Measurements from ENCODE around the gene DAB2.
A peak's percentile ranks its signal among the peaks of the same experiment; 100 is the strongest.

Gene DAB2

DNA sequence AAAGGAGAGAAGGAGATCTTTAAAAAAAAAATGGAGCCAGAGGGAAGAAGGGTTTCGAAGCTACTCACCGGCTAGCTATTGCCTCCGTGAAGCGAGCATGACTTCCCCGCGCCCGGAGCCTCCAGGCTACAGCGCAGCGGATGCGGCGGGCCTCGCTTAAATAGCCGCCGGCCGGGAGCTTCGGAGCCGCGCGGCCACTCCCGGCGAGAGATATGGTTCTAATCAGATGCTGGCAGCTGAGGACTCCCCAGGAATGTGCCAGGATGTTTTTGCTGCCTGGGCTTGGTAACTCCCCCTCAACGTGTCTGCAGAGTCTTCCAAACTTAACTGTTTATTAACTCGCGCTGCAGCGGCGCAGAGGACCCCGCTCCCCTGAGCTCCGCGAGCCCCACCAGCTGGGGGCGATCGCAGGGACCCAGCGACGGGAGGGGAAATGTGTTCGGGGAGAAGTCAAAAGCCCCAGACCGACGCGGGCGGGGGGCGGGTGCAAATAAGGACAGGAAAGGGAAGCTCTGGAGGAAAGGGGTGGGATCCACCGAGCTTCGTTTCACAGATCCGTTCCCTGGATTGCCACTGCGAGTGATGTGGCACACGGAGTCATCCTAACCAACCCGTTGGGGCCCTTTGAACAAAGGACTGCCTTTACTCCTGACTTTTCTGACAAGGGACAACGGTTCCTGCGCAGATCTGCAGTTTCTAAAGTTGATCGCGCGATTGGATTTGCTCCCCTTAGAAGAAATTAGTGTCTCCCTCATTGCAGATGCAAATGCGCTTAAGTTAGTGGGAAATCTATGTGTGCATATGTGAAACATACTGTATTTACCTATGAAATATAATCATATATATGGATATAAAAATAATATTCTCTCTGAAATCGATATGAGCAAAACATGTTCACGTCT is at the start of gene DAB2:
DAB2 (minus strand) TSS at position 245 of the 902 bp plus-strand sequence. CDS start 30,660 bp downstream, outside the sequence.
- DNase-seq = peak; percentile 26

DNA sequence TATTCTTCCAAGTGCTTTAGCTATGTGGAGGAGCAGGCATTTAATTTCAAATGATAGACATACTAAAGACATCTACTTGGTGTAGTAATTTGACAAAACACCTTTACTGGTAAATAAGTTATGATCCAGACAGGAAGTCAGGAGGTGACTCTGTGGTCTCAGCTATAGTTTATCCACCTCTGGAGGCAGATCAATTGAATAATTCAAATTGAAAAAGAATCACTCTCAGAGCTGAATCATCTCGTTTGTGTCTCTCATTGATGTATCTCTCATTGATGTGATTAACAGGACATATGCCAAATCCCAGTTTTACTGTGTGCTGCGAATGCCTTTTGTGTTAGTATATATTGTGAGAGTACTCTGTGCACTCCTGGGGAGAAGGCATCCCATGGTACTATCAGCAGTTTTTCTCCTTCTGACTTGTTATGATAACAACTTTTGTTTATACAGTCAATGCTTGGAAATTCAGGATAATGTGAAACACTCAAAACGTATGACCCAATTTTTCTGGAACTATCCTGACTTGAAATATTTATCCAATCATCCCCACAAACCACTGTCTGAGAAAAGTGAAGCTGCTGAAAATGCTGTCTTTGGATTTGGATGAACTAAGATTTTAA is 48.5 kb upstream of the DAB2 start:
- DNase-seq = no peak

DNA sequence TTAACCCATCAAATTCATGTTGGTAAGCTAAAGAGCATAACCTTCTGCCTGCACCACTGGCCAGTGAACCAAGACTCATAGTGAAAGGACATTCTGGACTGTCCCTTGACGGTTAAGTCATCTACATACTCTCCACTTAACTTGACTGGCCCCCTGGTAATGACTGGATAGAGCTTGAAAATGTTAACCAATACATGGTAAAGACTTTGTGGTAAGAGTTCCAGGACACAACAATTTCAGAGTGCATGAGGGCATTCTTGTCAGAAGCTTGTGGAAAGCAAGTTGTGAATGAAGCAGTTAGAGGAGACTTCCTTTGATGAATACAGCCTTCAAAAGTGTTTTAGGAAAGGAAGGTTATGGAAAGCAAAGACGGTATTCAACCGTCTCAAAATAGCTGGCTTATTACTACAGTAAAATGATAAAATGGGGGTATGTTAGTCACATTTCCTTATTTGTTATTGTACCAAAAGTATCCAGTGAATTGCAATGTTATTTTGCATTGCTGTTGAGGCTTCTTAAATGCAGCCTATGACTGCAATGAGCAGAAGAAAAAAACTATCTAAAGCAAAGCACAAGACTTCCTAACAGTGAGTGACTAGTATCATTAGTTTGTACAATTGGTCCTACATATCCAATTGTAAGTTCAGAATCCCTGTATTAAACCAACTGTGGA is 47.2 kb upstream of the DAB2 start:
- no peak for DNase-seq

DNA sequence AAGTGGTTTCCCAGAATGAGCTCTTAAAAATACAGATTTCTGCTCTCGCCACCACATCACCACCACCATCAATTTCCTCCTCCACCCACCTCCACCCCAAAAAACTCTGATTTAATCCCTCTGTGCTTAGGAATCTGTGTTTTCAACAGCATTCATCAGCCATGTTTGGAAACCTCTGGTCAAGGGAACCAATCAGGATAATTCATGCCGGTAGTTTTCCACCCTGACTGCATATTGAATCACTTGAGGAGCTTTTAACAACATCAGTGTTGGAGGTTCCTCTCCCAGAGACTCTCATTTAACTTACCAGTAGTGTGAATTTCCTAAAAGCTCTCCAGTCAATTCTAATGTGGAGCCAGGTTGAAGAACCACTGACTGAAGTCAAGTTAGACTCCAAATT is 46.0 kb upstream of the DAB2 start:
- DNase-seq = no peak

DNA sequence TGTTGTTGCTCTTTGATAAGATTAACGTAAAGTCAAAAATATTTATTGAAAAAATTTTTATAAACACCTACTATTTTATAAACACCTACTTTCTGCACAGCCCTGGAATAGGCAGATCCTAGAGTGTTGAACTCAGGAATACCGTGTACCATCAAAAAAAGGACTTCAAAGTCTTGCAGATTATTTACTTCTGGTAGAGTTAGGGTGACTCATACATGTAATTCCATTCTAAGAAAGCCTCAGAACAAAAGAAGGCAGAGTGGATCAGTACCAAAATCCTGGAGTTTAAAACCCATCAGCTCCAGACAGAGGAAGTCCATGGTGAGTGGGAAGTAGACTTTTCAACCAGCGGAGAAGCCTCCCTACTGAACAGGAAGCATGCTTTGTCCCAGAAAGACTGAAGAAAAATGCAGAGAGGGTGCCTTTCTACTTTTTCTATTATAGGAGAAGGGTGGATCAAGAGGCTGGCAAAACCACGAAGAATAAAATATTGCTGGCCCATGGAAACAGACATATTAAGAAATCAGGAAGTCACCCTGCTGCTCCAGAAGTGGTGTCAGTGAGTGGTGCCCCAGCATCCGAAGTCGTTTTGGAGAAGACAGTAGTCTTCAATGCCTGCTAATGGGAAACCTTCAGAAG is 45.1 kb upstream of the DAB2 start:
- no peak for DNase-seq

DNA sequence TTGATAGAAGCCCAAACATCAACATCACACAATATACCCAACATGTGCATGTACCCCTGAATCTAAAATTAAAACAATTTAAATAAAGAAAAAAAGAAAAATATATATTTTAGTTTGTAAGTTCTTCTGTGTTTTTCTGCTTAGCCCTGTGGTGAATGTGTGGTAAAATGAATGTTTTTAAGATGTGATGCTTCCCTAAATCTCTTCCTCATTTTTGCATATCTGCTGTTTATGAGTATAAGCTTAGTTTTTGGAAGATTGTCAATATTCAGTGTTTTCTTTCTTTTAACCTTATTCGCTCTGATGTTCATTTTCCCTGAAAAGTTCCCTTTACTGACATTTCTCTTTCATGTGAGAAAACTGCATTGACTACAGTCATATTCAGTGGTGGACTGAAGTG is 44.4 kb upstream of the DAB2 start:
- no peak for DNase-seq

DNA sequence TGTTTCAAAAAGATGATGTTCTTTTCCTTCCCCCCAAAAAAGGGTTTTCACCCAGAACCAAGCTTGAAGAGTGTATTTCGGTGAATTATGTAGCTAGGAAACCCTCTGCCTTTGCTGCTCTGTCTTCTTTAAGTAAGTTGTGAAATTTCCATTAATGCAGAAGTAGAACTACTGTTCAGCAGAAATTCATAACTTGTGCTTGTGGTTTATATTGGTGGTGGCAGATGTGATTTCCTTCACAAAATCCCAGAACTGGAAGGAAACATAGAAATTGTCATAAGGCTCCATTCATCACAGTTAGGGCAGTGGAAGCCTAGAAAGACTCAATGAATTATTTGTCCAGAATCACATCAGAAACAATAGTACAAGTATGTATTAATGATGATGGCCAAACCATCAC is 42.1 kb upstream of the DAB2 start:
- no peak for DNase-seq

DNA sequence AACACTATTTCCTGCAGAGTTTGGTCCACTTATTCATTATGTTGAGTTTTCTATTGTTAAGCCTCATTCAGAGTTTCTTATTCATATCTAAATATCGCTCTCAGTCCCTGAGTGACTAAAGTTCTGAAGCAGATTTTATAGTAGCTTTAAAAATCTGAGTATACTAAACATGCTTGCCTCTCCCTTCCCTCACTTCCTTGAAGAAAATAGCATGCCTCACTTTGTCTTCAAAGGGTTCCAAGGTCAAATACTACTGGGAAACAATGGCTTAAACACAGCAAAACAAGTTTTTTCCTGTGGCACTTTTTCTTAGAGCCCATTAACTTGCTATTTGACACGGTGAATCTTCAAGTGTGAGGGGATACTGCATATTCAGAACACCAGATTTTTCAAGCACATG is 41.1 kb upstream of the DAB2 start:
- DNase-seq = no peak

DNA sequence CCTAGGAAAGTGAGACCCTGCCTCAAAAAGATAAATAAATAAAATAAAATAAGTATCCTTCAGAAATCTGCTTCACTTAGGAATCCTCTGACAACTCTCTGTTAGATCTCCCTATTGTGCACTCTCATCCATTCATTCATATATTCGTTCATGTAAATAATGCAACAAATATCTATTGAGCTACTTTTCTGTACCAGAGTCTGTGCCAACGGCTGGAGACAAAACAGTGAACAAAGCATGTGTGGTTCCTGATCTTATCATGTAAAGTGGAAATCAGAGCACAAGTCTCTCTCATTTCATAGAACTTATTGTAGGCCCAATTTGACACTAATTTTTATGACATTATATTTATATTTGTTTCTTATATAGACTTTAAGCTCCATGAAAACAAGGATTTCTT is 40.3 kb upstream of the DAB2 start:
- no peak for DNase-seq

DNA sequence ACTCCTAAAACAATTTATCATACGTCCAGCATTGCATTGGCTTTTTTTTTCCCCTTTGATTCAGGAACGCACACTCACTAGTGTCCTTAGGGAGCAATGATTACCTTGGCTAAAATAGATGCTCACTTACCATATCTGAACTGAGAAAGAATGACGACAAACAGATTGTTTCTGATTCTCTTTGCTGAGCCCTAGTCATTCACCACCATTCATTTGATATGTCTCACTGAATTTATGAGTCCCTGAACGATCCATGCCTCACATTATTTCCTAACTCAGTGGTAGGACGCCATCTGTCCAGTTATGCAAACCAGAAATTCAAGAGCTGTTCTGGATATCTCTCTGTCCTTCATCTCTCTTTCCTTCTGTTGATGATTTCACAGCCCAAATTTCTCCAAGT is 39.3 kb upstream of the DAB2 start:
- no peak for DNase-seq

DNA sequence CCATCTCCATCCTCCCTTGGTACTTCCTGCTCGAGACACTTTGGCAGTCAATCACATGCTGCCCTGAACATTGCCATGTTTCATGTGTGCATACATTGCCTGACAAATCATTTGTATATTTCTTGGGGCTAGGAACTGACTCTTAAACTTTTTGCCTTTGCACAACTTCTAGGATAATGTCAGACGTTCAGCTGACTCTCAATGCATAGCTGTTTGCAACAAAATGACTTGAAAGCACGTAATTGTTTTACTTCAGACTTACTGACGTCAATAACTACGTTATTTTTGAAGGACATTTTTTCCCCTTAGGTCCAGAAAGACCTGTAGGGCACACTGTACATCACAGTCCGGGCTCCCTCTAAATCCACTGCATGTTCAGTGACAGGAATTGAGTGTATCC is 37.4 kb upstream of the DAB2 start:
- DNase-seq = no peak

DNA sequence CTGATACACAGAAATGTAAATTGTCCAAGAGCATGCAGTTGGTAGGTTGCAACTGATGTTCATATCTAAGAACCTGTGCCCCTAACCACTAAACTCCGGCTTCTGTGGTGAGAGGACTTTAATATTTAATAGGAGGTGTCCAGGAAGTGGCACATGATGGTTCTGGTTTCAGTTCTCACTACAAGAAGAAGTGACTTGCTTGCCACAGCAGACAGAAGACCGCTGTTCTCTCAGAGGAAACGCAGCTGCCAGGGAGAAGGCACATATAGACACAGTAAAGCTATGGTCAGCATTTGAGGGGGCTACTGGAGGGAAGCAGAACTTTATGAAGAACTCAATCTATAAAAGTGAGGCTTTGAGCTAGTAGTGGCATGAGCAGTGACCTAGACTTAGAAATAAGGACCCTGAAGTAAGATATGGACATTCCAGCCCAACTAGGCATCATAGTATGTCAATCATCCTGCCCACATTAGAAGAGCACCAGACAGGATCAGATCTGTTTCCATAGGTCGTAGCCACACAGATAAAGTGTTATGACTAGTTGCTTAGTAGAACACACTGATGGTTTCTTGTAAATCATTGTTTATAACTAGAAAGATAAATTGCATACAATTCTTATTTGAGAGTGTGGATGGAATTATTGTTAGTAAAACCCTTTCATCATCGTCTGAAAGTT is 36.4 kb upstream of the DAB2 start:
- DNase-seq = no peak

DNA sequence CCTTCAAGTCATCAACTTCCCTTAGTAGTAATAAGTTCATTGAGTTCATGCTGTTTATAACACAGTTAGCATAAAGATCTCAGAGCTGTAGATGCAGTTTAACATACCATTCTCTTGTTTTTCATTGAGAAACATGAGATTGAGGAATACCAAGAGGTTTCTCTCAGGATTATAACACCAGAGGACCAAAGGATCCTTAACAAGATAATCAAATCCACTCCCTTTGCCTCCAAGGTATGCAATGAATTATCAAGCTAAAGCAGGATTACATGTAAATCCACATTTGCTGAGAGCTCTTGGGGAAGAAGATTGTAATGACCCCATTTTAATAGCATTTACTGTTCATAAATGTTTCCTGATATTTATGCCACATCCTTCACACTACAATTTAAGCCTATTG is 35.1 kb upstream of the DAB2 start:
- DNase-seq = no peak

DNA sequence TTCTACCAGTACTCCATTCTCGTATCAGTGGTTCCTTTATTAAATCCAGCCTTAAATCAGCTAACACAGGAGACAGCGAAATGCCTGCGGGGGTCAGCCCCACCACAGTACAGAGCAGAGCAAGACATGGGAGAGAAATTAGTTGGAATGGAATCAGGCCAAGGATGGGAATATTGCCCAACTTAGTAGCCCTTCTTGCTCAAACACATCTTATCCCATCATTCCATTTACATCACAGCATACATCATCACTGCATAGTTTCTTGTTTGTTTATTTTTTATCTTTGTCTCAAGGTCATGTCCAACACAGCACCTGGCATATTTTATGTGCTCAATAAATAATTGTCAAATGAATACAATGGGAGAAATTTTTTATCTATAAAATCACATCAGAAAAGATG is 34.3 kb upstream of the DAB2 start:
- no peak for DNase-seq

DNA sequence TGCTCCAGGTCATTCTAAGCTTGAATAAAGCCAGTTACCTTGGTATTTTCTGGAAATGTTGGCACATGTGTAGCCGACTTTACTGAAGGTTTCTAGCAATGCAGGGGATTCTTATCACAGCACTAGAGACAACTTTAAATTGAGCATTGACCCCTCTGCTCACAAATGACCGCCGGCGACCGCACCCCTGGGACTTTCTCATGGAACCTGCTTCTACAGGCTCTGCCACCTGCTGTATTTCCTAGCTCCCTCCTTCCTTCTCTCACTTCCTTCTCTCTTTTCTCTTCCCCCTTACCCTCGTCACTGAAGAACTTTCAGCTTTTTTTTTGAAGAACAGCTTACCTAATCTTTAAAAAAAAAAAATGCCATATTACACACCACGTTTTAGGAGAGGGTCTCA is 30.9 kb upstream of the DAB2 start:
- DNase-seq = no peak

DNA sequence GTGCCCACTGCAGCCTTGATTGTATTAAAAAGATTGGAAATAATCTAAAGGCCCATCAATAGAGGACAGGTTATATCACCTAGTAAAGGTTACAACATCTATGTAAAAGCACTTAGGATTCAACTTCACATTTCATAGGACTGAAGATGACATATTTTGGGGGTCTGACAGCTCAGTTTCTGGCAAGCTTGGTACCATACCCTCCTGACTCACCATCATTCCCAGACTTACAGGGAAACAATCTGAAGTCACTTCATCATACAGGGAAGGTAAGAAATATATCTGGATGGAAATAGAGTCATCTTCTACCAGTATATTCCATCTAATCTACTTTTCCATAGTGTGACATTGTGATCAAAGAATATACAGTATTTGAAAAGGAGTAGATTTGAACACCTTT is 28.8 kb upstream of the DAB2 start:
- no peak for DNase-seq

DNA sequence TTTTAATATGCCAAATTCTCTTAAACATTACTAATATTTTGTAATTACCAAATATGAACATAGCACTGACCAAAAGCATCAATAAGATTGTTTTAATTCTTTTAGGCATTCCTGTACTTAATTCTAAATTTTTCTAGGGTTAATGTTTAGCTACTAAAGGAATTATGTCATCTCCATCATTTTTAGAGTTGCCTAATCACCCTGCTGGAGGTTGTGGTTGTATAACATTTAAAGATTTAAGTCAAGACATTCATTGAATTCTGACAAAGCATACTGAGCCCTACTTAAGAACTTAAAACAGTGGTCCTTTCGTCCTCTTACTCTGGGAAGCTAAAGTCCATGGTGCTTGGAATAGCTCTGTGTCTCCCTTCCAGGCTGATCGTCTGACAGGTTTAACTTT is 28.1 kb upstream of the DAB2 start:
- no peak for DNase-seq

DNA sequence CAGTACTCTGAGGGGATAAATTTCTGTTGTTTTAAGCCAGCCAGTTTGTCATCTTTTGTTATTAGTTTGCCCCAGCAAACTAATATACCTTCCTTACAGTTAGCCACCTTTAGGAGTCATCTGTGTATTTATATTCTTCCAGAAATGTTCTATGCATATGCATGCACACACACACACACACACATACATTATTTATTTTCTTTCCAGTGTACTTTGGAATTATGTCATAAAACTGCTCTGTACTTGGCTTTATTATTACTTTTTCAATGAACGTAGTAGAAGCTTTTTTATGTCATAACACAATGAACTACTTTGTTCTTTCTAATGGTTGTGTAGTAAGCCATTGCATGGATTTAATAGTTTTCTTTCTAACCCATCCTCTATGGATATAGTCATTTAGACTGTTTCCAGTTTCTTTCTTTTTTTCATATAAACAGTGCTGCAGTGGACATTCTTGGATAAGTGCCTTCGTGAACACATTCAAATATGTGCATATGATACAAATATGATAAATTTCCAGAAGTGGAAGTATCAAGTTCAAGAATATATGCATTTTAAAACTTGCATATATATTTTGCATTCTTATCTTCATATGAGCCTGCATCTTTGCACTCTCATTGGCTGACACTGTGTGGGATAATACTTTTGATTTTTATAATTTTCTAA is 26.6 kb upstream of the DAB2 start:
- DNase-seq = no peak

DNA sequence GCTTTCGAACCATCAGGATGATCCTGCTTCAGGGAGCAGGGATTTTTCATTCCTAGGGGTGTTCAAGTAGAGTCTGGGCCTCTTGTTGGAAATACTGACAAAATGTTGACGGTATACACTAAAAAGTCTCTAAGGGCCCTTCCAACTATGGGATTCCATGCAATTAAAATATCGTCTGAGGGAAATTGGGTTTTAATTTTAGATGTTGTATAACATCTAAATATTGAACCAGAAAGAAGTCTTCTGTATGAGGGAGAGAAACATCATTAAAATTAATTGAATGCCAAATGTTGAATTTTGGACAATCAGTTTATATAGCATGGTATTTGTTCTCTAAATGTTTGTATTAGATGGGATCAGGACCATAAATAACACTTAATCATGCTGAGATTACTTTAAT is 25.7 kb upstream of the DAB2 start:
- DNase-seq = no peak

DNA sequence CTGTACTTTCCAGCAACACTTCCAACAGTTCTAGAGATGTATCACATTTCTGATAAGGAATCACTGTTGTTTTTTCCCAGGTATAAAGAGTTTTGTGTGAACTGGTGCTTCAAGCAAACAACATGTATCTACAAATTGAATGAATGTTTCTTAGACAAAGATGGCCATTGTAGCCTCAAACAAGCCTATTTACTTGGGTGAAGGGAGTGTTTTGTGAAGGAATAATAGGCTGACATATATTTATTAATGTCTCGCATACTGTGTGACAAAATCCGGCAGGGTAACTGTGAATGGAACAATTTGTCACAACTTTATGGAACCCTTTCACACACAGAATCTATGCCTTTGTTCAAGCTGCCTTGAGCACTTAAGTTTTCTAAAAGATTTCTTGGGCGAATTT is 24.8 kb upstream of the DAB2 start:
- DNase-seq = no peak

DNA sequence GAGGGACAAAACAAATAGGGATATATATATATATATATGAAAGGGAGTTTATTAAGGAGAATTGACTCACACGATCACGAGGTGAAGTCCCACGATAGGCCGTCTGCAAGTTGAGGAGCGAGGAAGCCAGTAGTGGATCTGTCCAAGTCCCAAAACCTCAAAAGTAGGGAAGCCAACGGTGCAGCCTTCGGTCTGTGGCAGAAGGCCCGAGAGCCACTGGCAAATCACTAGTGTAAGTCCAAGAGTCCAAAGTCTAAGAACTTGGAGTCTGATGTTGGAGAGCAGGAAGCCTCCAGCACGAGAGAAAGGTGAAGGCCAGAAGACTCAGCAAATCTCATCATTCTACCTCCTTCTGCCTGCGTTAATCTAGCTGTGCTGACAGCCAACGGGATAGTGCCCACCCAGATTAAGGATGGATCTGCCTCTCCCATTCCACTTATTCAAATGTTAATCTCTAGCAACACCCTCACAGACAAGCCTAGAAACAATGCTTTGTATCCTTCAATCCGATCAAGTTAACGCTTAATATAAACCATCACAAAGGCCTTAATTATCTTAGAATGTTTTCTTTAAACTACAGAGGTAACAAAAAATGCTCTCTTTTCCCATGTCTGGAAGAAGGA is 23.8 kb upstream of the DAB2 start:
- DNase-seq = no peak

DNA sequence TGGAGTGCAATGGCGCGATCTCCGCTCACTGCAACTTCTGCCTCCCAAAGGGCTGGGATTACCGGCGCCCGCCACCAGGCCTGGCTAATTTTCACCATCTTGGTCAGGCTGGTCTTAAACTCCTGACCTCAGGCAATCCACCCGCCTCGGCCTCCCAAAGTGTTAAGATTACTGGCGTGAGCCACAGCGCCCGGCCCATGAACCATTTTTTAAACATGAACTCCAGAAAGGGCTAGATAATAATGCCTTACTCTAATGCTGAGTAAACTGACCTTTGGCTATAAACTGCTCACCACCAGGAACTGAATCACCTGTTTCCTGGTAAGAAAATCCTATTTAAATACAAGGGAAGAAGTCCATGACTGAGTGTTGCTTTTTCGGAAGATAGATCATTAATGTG is 23.2 kb upstream of the DAB2 start:
- DNase-seq = no peak

Measured in stimulated activated CD4-positive, alpha-beta T cell treated with anti-CD3 and anti-CD28 coated beads, Interleukin-4, amount 100 ng/mL, for 24 hours (primary cell).